HEK293 (cell line): ENCODE data around the gene ZNF211.

Source experiments
- CTCF ChIA-PET: fragments of 350-600 bp; formaldehyde crosslinking; extraction: SDS; loops from one replicate; lab custom pipeline; 2021; ENCODE audit warnings: antibody characterized with exemption; lab: Yijun Ruan, JAX
- POLR2A ChIA-PET: fragments of 300-600 bp; formaldehyde crosslinking; extraction: SDS; loops from one replicate; lab custom pipeline; 2020; ENCODE audit warnings: antibody characterized with exemption, inconsistent platforms; lab: Yijun Ruan, JAX
- H3K27ac ChIP-seq: fragments of 200-500 bp; sonication (Bioruptor generic); 2 replicates; pipeline ENCODE4 v1.5.1; 2014; ENCODE audit warnings: low read depth, low read length, control low read depth, inconsistent platforms; ENCODE audit errors: extremely low read depth
- H3K36me3 ChIP-seq, 2 experiments: fragments of 200-500 bp in 1 of 2; sonication (Bioruptor generic) in 1 of 2; 1 replicate in 1 of 2; 2 replicates in 1 of 2; pipeline ENCODE4 v1.5.1; 2014 to 2017; ENCODE audit warnings: inconsistent platforms in 2 of 2, low read length in 2 of 2; ENCODE audit not compliant: control insufficient read depth in 2 of 2, insufficient read depth in 1 of 2
- H3K4me1 ChIP-seq: fragments of 200-500 bp; sonication (Bioruptor generic); 2 replicates; pipeline ENCODE4 v1.5.1; 2014; ENCODE audit warnings: mild to moderate bottlenecking, low read length, inconsistent platforms; ENCODE audit not compliant: control insufficient read depth, insufficient read depth
- H3K4me3 ChIP-seq: 2 replicates; pipeline ENCODE4 v1.5.1; 2011; ENCODE audit warnings: low read depth, mild to moderate bottlenecking, control low read depth, low read length, moderate library complexity
- H3K9me3 ChIP-seq: fragments of 200-500 bp; sonication (Bioruptor generic); 2 replicates; pipeline ENCODE4 v1.5.1; 2014; ENCODE audit warnings: low read depth, low read length, inconsistent platforms; ENCODE audit not compliant: control insufficient read depth, insufficient read depth
- KLF8 ChIP-seq: fragments of 450-650 bp; formaldehyde crosslinking; IDR thresholded peaks from 2 replicates; pipeline ENCODE4 v1.5.1; 2016; ENCODE audit warnings: missing biosample characterization, missing genetic modification characterization
- PBX3 ChIP-seq: sonication (generic); formaldehyde crosslinking; IDR thresholded peaks from 2 replicates; pipeline ENCODE4 v1.8.1; 2022; ENCODE audit warnings: mild to moderate bottlenecking, moderate library complexity, missing genetic modification reagents
- SETDB1 ChIP-seq: IDR thresholded peaks from one replicate; pipeline ENCODE4 v1.6.1; 2017; ENCODE audit warnings: mild to moderate bottlenecking, low read length, moderate library complexity, mixed read lengths; ENCODE audit not compliant: insufficient read length
- SP2 ChIP-seq: fragments of 450-650 bp; formaldehyde crosslinking; IDR thresholded peaks from 2 replicates; pipeline ENCODE4 v1.5.1; 2016; ENCODE audit warnings: missing biosample characterization, missing genetic modification characterization
- SP3 ChIP-seq: fragments of 450-650 bp; formaldehyde crosslinking; IDR thresholded peaks from 2 replicates; pipeline ENCODE4 v1.5.1; 2016; ENCODE audit warnings: missing biosample characterization, missing genetic modification characterization
- SP7 ChIP-seq: fragments of 450-650 bp; formaldehyde crosslinking; IDR thresholded peaks from 2 replicates; pipeline ENCODE4 v1.5.1; 2016; ENCODE audit warnings: missing biosample characterization, missing genetic modification characterization
- ZBTB1 ChIP-seq: fragments of 450-650 bp; formaldehyde crosslinking; IDR thresholded peaks from 2 replicates; pipeline ENCODE4 v1.5.1; 2016; ENCODE audit warnings: missing biosample characterization, missing genetic modification characterization
- ZFP69B ChIP-seq: fragments of 450-650 bp; formaldehyde crosslinking; IDR thresholded peaks from 2 replicates; pipeline ENCODE4 v1.5.1; 2016; ENCODE audit warnings: missing biosample characterization, missing genetic modification characterization
- ZNF239 ChIP-seq: fragments of 450-650 bp; formaldehyde crosslinking; IDR thresholded peaks from 2 replicates; pipeline ENCODE4 v1.5.1; 2016; ENCODE audit warnings: missing biosample characterization, missing genetic modification characterization
- ZNF24 ChIP-seq: fragments of 450-650 bp; formaldehyde crosslinking; IDR thresholded peaks from 2 replicates; pipeline ENCODE4 v1.5.1; 2016; ENCODE audit warnings: missing biosample characterization, missing genetic modification characterization
- ZNF518A ChIP-seq: fragments of 450-650 bp; formaldehyde crosslinking; conservative IDR thresholded peaks from 2 replicates; pipeline ENCODE4 v1.5.1; 2016; ENCODE audit warnings: low read depth, missing biosample characterization, missing genetic modification characterization
- ZNF654 ChIP-seq: fragments of 450-650 bp; formaldehyde crosslinking; IDR thresholded peaks from 2 replicates; pipeline ENCODE4 v1.5.1; 2016; ENCODE audit warnings: low read depth, missing biosample characterization, missing genetic modification characterization
- ZNF76 ChIP-seq: fragments of 450-650 bp; formaldehyde crosslinking; IDR thresholded peaks from 2 replicates; pipeline ENCODE4; 2016; ENCODE audit warnings: low read depth, missing biosample characterization, missing genetic modification characterization, borderline replicate concordance
- ZNF768 ChIP-seq: fragments of 450-650 bp; formaldehyde crosslinking; IDR thresholded peaks from 2 replicates; pipeline ENCODE4 v1.5.1; 2018; ENCODE audit warnings: missing biosample characterization, mild to moderate bottlenecking, missing genetic modification characterization

ZNF211 gene

GRCh38 chr19:57611113-57611512, 21.9 kb upstream of the ZNF211 start:
- ChIA-PET POLR2A (no interaction called here), CTCF (no interaction called here)
- peaks cover 24 to 40% of the 10 kb centered on the region in 2 experiments for H3K36me3 ChIP-seq

GRCh38 chr19:57613941-57614743, 18.8 kb upstream of the ZNF211 start, which contains the start of gene ZNF134:
Gene ZNF134, plus strand, starts transcription at chr19:57614242. Its CDS starts 5,227 bp downstream, at chr19:57619469.
- Histone ChIP-seq H3K4me3 (peak within 1 kb of the TSS; percentile 95), H3K4me1 (no peaks in the 10 kb centered on the region), H3K36me3 (peaks cover 29 to 42% of the 10 kb centered on the region in 2 experiments), H3K27ac (peak within 1 kb of the TSS; percentile 71; the same call in 1 of the 2 replicates), H3K9me3 (peaks cover 25% of the 10 kb centered on the region)
- ChIA-PET CTCF (no interaction called here), POLR2A (interaction anchor here (0.5 to 1.6 kb wide), 8 partner anchors 14 to 875 kb away, joined by 3 to 15 read pairs (median 4); partner anchors contain the start of genes ZNF211, ZNF530 and ZNF551)
- TF ChIP-seq ZFP69B (tag by site-specific recombination), result peak; percentile 29; the same call in 1 of the 2 replicates
- peak; percentile 82 for TF ChIP-seq SP2 (tag by site-specific recombination)
- peak; percentile 42; the same call in 1 of the 2 replicates for TF ChIP-seq ZNF76 (tag by site-specific recombination)
- peak; percentile 85 for TF ChIP-seq ZNF518A (tag by site-specific recombination)
- peak; percentile 89 for TF ChIP-seq SP3 (tag by site-specific recombination)
- TF ChIP-seq ZNF654 (tag by site-specific recombination), result no peak
- no peak for TF ChIP-seq ZNF768 (tag by site-specific recombination)
- 0 out of 2 replicates have a peak, but pooled peaks have one; percentile 73 for TF ChIP-seq PBX3
- TF ChIP-seq KLF8 (tag by site-specific recombination), result peak; percentile 62; the same call in 1 of the 2 replicates
- TF ChIP-seq ZNF24, result no peak

More at GRCh38 chr19:57611113-57611512, 21.9 kb upstream of the ZNF211 start:
- Histone ChIP-seq H3K4me3 (no peak overlapping the region), H3K27ac (no peak overlapping the region)
- TF ChIP-seq ZNF239 (no peak), ZNF76 (tag by site-specific recombination) (no peak), SETDB1 (peak; percentile 62), SP7 (tag by site-specific recombination) (no peak), ZNF518A (tag by site-specific recombination) (no peak), ZBTB1 (tag by site-specific recombination) (no peak)
- TF ChIP-seq, all 188 proteins: peak for 1
- H3K9me3 ChIP-seq, result peaks cover 9% of the 10 kb centered on the region
- H3K4me1 ChIP-seq, result no peaks in the 10 kb centered on the region
